Progenitor cell of endocrine pancreas (in vitro differentiated cells): ENCODE results near the gene EIF3L. TPM values are rescaled to one million over a fixed set of nuclear protein-coding genes. Genes with fewer than 3 reads are reported as not detected.

Experiments used
- DNase-seq: peaks from one replicate; pipeline ENCODE4 v3.0.0; 2021; ENCODE audit warnings: low spot score; ENCODE audit not compliant: unreplicated experiment
- H3K27ac Mint-ChIP-seq: 2 replicates; pipeline ENCODE4 v1.8.0; 2021; ENCODE audit warnings: mild to moderate bottlenecking, moderate library complexity, mixed read lengths
- H3K27me3 Mint-ChIP-seq: 2 replicates; pipeline ENCODE4 v1.8.0; 2021; ENCODE audit warnings: mixed read lengths
- H3K36me3 Mint-ChIP-seq: 2 replicates; pipeline ENCODE4 v1.8.0; 2022; ENCODE audit warnings: mixed read lengths; ENCODE audit not compliant: insufficient read depth
- H3K4me1 Mint-ChIP-seq: 2 replicates; pipeline ENCODE4 v1.8.0; 2021; ENCODE audit warnings: low read depth, mixed read lengths
- H3K4me3 Mint-ChIP-seq: 2 replicates; pipeline ENCODE4 v1.8.0; 2021; ENCODE audit warnings: low read depth, mild to moderate bottlenecking, moderate library complexity, mixed read lengths
- H3K9me3 Mint-ChIP-seq: 2 replicates; pipeline ENCODE4 v1.8.0; 2021; ENCODE audit warnings: low read depth, mixed read lengths
- total RNA-seq: library from RNA; stranded (reverse); gene quantifications from 2 replicates; pipeline ENCODE4 v1.2.1, GENCODE V29; 2021
- TF ChIP-seq, protein P1 (sequence below): fragments of 200-600 bp; sonication (generic); IDR thresholded peaks from one replicate; pipeline ENCODE4 v1.5.0; 2021; ENCODE audit warnings: antibody characterized with exemption, mild to moderate bottlenecking; ENCODE audit not compliant: unreplicated experiment

EIF3L gene
- total RNA-seq, 1 donor from 2014 or later = 725 TPM

DNA sequence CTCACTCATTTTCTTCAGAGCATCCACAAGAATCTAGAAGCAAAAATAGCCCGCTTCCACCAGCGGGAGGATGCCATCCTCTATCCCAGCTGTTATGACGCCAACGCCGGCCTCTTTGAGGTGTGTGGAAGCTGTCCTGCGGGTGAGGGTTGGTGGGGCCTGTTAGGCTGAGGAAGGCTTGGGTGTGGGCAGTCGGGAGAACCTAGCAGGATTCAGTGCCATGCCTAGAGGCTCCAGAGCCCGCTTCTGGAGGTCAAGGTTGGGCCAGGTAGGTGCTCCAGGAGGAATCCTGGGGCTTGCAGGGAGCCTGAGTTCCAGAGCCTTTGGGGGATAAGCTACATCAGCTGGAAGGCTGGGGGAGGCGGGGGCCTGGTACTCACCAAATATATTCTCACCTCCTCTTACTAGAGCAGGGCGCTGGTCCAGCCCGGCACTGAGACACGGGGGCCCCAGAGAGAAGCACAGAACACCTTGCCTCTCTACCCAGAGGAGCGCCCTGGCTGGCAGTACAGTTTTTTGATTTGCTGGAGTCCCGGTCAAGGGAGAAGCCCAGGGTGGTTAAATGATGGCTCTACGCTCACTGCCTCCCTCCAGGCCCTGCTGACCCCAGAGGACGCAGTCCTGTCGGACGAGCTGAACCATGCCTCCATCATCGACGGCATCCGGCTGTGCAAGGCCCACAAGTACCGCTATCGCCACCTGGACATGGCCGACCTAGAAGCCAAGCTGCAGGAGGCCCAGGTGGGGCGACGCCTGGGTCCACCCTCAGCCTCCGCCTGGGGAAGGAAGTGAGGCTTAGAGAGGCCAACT is 36.1 kb upstream of the EIF3L start:
- Mint-ChIP-seq H3K9me3 (no peaks in the 10 kb centered on the region), H3K36me3 (peaks cover 5% of the 10 kb centered on the region), H3K4me1 (peaks cover 10% of the 10 kb centered on the region), H3K27ac (no peak overlapping the region), H3K4me3 (no peak overlapping the region), H3K27me3 (no peaks in the 10 kb centered on the region)
- TF ChIP-seq, protein P1, sequence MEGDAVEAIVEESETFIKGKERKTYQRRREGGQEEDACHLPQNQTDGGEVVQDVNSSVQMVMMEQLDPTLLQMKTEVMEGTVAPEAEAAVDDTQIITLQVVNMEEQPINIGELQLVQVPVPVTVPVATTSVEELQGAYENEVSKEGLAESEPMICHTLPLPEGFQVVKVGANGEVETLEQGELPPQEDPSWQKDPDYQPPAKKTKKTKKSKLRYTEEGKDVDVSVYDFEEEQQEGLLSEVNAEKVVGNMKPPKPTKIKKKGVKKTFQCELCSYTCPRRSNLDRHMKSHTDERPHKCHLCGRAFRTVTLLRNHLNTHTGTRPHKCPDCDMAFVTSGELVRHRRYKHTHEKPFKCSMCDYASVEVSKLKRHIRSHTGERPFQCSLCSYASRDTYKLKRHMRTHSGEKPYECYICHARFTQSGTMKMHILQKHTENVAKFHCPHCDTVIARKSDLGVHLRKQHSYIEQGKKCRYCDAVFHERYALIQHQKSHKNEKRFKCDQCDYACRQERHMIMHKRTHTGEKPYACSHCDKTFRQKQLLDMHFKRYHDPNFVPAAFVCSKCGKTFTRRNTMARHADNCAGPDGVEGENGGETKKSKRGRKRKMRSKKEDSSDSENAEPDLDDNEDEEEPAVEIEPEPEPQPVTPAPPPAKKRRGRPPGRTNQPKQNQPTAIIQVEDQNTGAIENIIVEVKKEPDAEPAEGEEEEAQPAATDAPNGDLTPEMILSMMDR = no peak
- no peak for DNase-seq

DNA sequence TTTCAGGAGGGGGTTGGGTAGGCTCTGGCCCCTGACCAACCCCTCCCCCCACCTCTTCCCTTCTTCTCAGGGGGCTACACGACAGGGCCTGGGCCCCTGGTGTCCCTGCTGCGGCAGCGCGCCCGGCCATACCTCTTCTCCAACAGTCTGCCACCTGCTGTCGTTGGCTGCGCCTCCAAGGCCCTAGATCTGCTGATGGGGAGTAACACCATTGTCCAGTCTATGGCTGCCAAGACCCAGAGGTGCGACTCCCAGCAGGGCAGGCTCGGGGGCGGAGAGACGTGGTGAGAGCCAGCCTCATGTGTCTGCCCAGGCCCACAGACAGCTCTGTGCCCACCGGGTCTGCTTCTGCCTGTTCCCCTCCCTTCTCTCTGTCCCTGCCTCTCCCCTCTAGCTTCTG is 33.6 kb upstream of the EIF3L start:
- TF ChIP-seq, protein P1 = no peak
- Mint-ChIP-seq H3K4me1 (peaks cover 7% of the 10 kb centered on the region), H3K9me3 (no peaks in the 10 kb centered on the region), H3K4me3 (no peak overlapping the region), H3K27ac (no peak overlapping the region), H3K27me3 (peaks cover 16% of the 10 kb centered on the region), H3K36me3 (peaks cover 5% of the 10 kb centered on the region)
- no peak for DNase-seq

DNA sequence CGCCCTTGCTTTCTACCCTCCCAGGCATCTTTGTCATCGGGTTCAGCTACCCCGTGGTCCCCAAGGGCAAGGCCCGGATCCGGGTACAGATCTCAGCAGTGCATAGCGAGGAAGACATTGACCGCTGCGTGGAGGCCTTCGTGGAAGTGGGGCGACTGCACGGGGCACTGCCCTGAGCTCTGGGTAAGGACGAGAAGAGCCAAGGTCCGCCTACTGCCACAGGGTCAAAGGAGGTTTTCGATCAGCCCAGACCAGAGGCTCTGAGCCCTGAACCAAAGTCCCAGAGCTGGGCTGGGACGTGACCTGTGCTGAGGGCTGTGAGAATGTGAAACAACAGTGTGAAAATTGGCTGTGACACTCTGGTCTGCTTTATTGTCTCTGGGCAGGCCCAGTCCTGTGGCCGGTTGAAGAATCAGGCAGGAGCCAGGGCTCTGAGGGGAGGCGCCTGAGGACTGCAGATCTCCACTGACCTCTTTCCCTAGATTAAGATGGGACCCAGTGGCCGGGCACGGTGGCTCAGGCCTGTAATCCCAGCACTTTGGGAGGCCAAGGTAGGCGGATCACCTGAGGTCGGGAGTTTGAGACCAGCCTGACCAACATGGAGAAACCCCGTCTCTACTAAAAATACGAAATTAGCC is 32.6 kb upstream of the EIF3L start:
- TF ChIP-seq, protein P1 = no peak
- Mint-ChIP-seq H3K9me3 (no peaks in the 10 kb centered on the region), H3K4me1 (peaks cover 7% of the 10 kb centered on the region), H3K4me3 (no peak overlapping the region), H3K27me3 (peaks cover 22% of the 10 kb centered on the region), H3K36me3 (peaks cover 5% of the 10 kb centered on the region), H3K27ac (no peak overlapping the region)
- DNase-seq = no peak

DNA sequence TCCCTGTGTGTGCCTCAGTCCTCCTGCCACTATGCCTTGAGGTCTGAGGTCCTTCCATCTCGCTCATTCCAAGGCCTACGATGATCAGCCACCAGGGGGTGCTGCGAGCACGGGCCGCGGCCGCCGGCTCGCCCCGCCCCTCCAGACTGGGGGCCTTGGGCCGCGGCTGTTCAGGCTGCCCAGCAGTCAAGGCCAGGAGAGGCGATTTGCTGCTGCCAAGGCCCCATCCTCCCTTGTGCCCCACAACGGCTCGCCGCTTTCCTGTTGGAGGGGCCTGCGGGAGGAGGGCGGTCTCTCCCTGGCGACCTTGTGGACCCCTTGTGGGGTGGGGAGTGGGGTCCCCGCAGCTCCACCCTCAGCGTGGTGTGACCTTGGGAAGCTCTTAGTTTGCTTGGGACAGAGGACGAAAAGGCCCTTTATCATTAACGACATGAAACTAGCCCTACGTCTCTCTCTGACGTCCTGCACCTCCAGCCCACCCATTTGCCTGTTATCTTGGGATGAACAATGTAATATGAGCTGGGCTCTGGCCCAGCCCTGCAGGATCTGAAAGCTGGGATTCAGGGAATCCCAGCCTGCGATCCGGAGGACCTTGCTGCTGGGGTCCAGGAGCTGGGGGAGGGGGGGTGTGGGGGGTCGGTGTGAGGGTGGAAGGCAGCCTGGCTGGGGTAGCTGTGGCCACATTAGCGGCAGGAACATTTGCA is 31.4 kb upstream of the EIF3L start:
- Mint-ChIP-seq H3K9me3 (no peaks in the 10 kb centered on the region), H3K4me3 (peak overlapping the region; percentile 64), H3K4me1 (peaks cover 11% of the 10 kb centered on the region), H3K27ac (peak overlapping the region; percentile 89), H3K27me3 (peaks cover 32% of the 10 kb centered on the region), H3K36me3 (peaks cover 5% of the 10 kb centered on the region)
- peak; percentile 87 for DNase-seq
- TF ChIP-seq, protein P1 = peak; percentile 95

DNA sequence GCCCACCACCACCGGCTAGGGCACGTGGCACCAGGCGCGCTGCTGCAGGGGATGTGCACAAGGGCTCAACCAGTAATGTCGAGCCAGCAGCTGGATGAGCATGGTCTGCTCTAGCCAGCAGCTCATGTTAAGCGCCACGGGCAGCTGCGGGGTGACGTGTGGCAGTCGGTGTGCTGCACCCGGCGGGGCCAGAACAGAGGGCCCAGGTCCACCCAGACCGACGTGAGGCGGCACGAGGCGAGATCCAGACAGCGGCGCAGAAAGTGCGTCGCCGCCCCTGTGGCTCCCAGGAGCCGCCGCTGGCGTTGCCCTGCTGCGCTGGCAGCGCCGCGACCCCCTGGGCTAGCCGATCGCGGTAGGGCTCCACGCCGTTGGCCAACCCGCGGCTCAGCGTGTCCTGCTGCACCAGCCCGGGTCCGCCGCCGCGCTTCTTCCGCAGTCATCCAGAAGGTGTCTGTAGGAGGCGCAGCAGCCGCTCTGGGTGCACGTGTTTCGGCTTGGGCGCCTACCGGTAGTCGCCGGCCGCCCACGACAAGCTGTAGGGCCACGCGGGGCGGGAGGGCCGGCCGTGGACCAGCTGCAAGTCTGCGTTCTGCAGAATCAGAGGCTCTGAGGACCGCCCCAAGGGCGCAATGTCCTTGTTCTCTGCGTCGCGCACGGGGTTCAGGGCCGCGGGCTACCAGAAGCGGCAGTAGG is 30.7 kb upstream of the EIF3L start:
- TF ChIP-seq, protein P1 = peak; percentile 48
- peaks cover 11% of the 10 kb centered on the region for H3K4me1 Mint-ChIP-seq
- peak overlapping the region; percentile 64 for H3K4me3 Mint-ChIP-seq

More for the DNA sequence above, 30.7 kb upstream of the EIF3L start:
- Mint-ChIP-seq H3K36me3 (peaks cover 3% of the 10 kb centered on the region), H3K27ac (no peak overlapping the region), H3K27me3 (peaks cover 39% of the 10 kb centered on the region), H3K9me3 (no peaks in the 10 kb centered on the region)
- DNase-seq = peak; percentile 42
